Measurements from ENCODE around the gene CREBBP. TPM values are rescaled to one million over a fixed set of nuclear protein-coding genes. Genes with fewer than 3 reads are reported as not detected.
A peak's percentile ranks its signal among the peaks of the same experiment; 100 is the strongest.

CREBBP gene
- total and polyA plus RNA-seq, 9 of the 15 experiments (the other 6 are each of a cell fraction or from before 2014, with no cell fraction given) = 0.70 to 24.8 (median 5.6) TPM

GRCh38 chr16:3690470-3690928 is 190.0 kb downstream of the CREBBP start (continued):
- TF ChIP-seq REST (IDR thresholded peaks at IDR 0.05; ENCODE audit: borderline replicate concordance) (peak; percentile 80), REST (CRISPR knock-in tag; IDR thresholded peaks at IDR 0.05; ENCODE audit: low read depth) (no peak), ZC3H11A (IDR thresholded peaks at IDR 0.05; ENCODE audit: low read depth, low read length) (peak; percentile 71; the same call in 1 of the 2 replicates), DNMT1 (IDR thresholded peaks at IDR 0.05) (no peak), KLF1 (tag; IDR thresholded peaks at IDR 0.05) (0 out of 2 replicates have a peak, but pooled peaks have one; percentile 31), POLR2H (tag; IDR thresholded peaks at IDR 0.05; ENCODE audit: low read depth) (no peak), BHLHE40 (IDR thresholded peaks at IDR 0.05; ENCODE audit: low read length) (no peak), PBX2 (CRISPR knock-in tag; IDR thresholded peaks at IDR 0.05; ENCODE audit: low read depth) (no peak), PBX2 (tag; conservative IDR thresholded peaks at IDR 0.05; ENCODE audit: low read depth) (peak; percentile 65), HOXB6 (CRISPR knock-in tag; IDR thresholded peaks at IDR 0.05; ENCODE audit: borderline replicate concordance) (no peak), BRD9 (IDR thresholded peaks at IDR 0.05; ENCODE audit: low read depth, partially characterized antibody) (peak; percentile 40), HCFC1 (IDR thresholded peaks at IDR 0.05; ENCODE audit: low read depth, low read length) (peak; percentile 26; the same call in 1 of the 2 replicates), ZNF639 (CRISPR knock-in tag; conservative IDR thresholded peaks at IDR 0.05 in 1 of 2, IDR thresholded peaks at IDR 0.05 in 1 of 2) (no peak), YY1 (IDR thresholded peaks at IDR 0.05; ENCODE audit: borderline replicate concordance in 1 of 3, control insufficient read depth in 1 of 3, extremely low read depth in 1 of 3, insufficient read depth in 3 of 3, insufficient read length in 1 of 3, insufficient replicate concordance in 2 of 3, low read depth in 1 of 3, low read length in 2 of 3) (peak in 2 of 3 experiments; percentile 46 to 64), ARNT (IDR thresholded peaks at IDR 0.05) (no peak), SUPT5H (IDR thresholded peaks at IDR 0.05) (no peak)

All from K562 (cell line).